ENCODE measurements around the gene DIDO1.

DNA sequence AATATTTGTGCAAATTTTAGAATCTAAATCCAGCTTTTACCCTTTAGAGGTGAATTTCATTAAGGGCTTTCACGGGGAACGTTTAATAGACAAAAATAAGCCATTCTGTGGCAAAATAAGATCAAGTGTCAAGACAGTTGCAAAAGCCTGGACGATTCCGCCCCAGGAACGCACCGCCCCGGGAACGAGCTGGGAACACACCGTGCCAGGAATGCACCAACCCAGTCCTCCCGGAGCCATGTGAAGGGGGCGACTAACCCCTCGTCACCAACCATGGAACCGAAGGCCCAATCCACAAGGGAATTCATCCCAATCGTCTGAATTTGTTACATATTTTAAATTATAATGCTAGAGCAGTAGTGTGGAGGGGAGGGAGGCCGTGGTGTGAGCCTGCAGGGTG lies 43.9 kb downstream of the DIDO1 start:
- TF ChIP-seq, protein P1, sequence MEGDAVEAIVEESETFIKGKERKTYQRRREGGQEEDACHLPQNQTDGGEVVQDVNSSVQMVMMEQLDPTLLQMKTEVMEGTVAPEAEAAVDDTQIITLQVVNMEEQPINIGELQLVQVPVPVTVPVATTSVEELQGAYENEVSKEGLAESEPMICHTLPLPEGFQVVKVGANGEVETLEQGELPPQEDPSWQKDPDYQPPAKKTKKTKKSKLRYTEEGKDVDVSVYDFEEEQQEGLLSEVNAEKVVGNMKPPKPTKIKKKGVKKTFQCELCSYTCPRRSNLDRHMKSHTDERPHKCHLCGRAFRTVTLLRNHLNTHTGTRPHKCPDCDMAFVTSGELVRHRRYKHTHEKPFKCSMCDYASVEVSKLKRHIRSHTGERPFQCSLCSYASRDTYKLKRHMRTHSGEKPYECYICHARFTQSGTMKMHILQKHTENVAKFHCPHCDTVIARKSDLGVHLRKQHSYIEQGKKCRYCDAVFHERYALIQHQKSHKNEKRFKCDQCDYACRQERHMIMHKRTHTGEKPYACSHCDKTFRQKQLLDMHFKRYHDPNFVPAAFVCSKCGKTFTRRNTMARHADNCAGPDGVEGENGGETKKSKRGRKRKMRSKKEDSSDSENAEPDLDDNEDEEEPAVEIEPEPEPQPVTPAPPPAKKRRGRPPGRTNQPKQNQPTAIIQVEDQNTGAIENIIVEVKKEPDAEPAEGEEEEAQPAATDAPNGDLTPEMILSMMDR (IDR thresholded peaks at IDR 0.05), result no peak
- TF ChIP-seq POLR2A (IDR thresholded peaks at IDR 0.05), result no peak

All from lower leg skin (tissue), 3 donors.